HG03196 (cell line): ENCODE measurements around the gene GRAMD2B.
"Not testable (repeated sequence)": the region's sequence is repeated elsewhere in the genome, so short reads cannot be mapped to it uniquely, and the experiment has no call there.

Experiments used
- ATAC-seq: cut with Tn5 transposase; IDR thresholded peaks from one replicate; pipeline ENCODE4 v1.9.1; 2021; ENCODE audit not compliant: unreplicated experiment

GRAMD2B gene, protein sequence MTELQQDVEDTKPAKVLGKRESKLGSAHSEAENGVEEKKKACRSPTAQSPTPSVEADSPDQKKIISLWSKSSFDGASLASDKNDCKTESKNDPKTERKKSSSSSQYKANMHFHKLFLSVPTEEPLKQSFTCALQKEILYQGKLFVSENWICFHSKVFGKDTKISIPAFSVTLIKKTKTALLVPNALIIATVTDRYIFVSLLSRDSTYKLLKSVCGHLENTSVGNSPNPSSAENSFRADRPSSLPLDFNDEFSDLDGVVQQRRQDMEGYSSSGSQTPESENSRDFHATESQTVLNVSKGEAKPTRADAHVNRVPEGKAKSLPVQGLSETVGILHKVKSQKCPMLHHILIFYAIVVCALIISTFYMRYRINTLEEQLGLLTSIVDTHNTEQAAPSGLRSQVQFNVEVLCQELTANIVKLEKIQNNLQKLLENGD

GRCh38 chr5:126422994-126423788, at the start of gene GRAMD2B:
TSS of gene GRAMD2B (plus strand) at chr5:126423409. CDS start at chr5:126423607, 198 bp downstream.
- ATAC-seq, result peak; percentile 83

DNA sequence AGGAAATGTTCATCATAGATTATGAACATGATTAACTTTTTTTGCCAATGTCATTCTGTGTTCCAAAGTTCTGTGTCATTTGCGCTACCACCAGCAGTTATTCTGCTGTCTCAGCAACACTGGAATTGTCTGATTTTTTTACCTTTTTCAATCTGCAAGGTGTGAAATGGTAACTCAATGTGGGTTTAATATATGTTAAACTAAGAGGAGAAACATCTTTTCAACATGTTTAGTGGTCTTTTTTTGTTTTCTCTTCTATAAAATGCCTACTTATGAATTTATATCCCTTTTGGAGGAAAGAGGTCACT, 49.1 kb upstream of the GRAMD2B start:
- no peak for ATAC-seq

- no peak for ATAC-seq
Observed at GRCh38 chr5:126376443-126376842, 46.8 kb upstream of the GRAMD2B start.

- ATAC-seq, result no peak
Observed at GRCh38 chr5:126377424-126377823, 45.8 kb upstream of the GRAMD2B start.

DNA sequence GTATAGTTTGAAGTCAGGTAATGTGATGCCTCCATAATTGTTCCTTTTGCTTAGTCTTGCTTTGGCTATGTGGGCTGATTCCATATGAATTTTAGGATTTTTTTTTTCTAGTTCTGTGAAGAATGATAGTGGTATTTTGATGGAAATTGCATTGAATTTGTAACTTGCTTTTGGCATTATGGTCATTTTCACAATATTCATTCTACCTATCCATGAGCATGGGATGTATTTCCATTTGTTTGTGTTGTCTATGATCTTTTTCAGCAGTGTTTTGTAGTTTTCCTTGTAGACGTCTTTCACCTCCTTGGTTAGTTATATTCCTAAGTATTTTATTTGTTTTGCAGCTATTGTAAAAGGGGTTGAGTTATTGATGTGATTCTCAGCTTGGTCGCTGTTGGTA, 42.9 kb upstream of the GRAMD2B start:
- ATAC-seq, result not testable (repeated sequence)

GRCh38 chr5:126383246-126383645, 40.0 kb upstream of the GRAMD2B start:
- no peak for ATAC-seq

DNA sequence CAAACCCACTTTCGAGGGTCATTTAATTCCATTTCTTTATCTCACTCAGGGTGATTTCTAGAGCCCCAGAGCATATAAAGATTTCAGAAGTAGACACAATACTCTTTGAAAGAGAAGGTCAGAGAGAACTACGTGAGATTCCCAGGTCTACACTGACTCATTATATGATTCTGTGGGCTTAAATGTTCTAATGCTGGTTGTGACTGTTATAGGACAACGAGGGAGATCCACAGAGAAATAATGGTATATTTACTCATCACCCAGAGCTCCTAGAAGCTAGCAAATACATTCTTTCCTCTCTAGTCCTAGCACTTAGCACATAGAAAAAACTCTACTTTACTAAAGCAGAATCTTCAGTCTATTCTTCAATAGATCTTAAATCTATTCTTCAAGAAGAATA, 39.4 kb upstream of the GRAMD2B start:
- no peak for ATAC-seq

DNA sequence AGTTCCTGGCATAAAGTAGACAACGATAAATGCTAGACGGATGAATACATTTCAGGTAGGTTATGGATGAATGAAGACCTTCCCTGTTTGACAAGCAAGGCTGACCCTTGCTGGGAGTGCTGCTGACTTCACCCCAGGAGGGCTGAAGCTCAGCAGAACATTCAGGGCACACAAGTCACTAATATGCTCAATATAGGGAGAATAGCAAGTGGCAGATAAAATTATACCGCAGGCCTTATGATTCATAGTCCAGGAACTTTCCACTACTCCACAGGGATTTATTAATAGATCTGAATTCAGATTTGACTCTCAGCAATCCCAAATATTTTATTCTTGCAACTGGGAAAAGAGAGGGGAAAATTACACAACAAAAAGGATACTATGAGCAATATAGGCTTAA, 38.2 kb upstream of the GRAMD2B start:
- ATAC-seq, result no peak

DNA sequence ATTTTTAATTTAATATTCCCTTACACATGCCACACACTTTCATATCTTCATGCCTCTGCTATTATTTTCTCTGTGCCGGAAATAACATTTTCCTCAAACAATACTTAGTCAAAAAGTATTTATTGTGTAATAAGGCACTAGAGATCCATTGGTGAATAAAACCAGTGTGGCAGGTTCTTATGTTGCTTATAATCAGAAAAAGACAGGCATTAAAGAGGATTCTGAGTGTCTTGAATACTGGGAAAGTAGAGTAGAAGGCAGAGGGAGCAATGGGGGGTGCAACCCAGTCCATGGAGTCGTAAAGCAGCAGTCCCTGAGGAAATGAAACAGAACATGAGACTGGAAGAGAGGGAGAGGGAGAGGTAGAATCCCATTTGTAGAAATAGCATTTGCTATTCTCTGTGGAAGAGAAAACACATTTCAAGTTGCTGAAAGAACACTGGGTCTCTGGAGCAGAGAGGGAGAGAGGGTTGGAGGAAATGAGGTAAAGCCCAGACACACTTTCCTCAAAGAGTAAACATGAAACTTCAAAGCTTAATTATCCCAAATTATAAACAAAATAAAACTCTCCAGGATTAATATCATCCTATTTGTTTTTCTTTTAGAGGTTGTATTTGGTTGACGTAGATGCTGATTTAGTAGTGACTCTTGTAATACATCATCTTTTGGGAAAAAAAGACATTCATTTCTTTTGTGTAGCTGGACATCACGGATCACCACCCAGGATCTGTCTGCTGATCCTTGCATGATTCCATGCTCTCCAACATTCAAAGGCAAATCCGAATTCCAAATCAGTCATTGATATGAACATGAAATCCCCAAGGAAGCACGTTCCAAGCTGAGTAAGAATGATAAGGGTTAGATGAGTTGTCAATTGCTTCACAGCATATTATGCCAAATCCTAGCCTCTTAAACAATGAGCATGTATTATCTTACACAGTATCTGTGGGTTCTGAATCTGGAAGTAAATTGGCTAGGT, 37.4 kb upstream of the GRAMD2B start:
- no peak for ATAC-seq

GRCh38 chr5:126389179-126389578, 34.0 kb upstream of the GRAMD2B start:
- ATAC-seq, result no peak

- no peak for ATAC-seq
Observed at GRCh38 chr5:126390051-126390450, 33.2 kb upstream of the GRAMD2B start.

DNA sequence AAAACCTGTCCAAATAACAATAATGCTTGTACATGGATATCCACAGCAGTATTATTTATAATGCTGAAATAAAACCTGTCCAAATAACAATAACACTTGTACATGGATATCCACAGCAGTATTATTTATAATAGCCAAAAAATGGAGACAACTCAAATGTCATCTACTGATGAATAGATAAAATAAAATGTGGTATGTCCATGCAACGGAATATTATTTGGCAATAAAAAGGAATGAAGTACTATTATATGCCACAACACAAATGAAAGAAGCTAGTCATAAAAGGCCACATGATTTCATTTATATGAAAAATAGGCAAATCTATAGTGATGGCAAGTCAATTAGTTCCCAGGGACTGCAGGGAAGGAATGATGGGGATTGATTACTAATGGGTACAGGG, 31.8 kb upstream of the GRAMD2B start:
- no peak for ATAC-seq

DNA sequence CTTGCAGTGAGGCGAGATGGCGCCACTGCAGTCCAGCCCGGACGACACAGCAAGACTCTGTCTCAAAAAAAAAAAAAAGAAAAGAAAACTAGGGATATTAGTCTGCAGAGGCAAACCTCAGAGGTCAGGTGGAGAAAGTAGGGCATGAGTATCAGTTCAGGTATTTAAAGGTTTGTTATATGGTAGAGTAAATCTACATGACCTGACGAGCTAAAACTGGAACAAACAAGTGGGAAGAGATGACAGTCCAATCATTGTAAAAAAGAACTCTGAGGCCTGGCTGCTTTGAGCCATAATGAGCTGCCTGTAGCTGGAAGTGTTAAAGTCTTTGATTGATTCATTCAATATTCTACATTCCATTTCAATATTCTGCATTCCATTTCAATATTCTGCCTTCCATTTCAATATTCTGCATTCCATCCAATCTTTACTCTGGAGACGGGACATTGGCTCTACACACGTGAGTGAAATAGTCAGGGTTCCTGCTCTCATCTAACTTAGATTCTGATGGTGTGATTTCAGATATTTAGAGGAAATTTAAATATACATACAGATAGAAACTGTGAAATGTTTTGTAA, 28.9 kb upstream of the GRAMD2B start:
- ATAC-seq, result no peak

DNA sequence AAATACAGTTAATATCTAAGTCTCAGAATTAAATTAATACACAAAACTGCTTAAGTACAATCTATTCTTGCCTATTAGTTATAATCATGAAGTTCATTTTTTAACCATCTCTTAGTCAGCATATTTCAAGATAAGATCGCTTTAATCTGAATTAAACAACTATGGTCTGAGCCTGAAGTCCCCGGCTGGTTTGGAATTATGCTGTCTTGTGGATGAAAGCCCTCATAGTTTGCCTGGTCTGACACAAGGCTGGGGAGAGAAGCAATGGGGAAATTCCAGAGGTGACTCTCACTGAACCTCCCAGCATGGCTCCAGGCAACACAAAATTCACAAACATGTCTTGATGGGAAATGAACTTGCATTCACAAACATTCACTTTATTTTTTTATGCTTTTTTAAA, 28.0 kb upstream of the GRAMD2B start:
- no peak for ATAC-seq

- no peak for ATAC-seq
Observed at GRCh38 chr5:126395605-126396004, 27.6 kb upstream of the GRAMD2B start.

DNA sequence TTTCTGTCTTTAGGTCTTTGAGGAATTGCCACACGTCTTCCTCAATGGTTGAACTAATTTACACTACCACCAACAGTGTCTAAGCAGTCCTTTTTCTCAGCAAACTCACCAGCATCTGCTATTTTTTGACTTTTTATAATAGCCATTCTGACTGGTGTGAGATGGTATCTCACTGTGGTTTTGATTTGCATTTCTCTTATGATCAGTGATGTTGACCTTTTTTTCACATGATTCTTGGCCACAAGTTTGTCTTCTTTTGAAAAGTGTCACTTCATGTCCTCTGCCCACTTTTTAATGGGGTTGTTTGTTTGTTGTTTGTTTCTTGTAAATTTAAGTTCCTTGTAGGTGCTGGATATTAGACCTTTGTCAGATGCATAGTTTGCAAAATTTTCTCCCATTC, 26.5 kb upstream of the GRAMD2B start:
- not testable (repeated sequence) for ATAC-seq

DNA sequence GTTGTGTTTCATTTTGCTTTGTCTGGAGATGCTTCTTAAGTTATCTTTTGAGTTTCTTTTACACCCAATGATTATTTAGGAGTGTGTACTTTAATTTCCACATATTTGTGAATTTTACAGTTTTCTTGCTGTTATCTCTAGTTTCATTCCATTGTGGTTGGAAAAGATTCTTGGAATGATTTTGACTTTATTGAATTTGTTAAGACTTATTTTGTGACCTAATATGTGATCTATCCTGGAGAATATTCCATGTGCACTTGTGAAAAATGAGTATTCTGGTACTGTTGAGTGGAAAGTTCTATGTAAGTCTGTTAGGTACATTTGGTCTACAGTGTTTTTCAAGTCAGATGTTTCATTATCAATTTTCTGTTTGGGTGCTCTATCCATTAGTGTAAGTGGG, 24.4 kb upstream of the GRAMD2B start:
- ATAC-seq, result no peak

DNA sequence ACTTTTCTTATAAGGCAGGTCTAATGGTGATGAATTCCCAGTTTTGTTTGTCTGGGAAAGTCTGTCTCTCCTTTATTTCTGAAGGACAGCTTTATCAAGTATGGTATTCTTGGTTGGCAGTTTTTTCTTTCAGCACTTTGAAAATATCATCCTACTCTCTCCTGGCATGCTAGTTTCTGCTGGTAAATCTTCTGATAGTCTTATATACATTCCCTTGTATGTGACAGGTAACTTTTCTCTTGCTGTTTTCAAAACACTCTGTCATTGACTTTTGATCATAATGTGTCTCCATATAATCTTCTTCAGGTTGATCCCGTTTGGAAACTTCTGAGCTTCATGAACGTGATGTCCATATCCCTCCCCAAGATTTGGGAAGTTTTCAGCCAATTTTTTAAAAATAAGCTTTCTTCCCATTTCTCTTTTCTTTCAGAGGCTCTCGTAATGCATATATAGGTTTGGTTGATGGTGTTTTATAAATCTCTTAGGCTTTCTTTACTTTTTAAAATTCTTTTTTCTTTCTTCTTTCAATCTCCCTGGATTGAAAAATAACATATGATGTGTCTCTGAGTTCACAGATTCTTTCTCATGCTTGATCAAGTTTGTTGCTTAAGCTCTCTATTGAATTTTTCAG, 22.5 kb upstream of the GRAMD2B start:
- ATAC-seq, result no peak

- no peak for ATAC-seq
Observed at GRCh38 chr5:126402621-126403555, 20.3 kb upstream of the GRAMD2B start.
